NCI-H510A (cell line): ENCODE measurements around the gene TRMT61B.

Experiments
- DNase-seq: peaks from one replicate; lab custom pipeline; 2025; lab: John Stamatoyannopoulos, UW

The TRMT61B gene

GRCh38 chr2:28855977-28856376, 14.1 kb downstream of the TRMT61B start:
- no peak for DNase-seq

GRCh38 chr2:28855193-28855592, 14.9 kb downstream of the TRMT61B start:
- no peak for DNase-seq

GRCh38 chr2:28842042-28842441, 28.1 kb downstream of the TRMT61B start:
- DNase-seq: no peak

- no peak for DNase-seq
These were observed 31.1 kb downstream of the TRMT61B start for GRCh38 chr2:28838971-28839370.

- DNase-seq: no peak
These were observed 34.3 kb downstream of the TRMT61B start for GRCh38 chr2:28835781-28836180.

- DNase-seq: no peak
These were observed 36.2 kb downstream of the TRMT61B start for GRCh38 chr2:28833740-28834470.

GRCh38 chr2:28828382-28828781, 41.7 kb downstream of the TRMT61B start:
- no peak for DNase-seq

GRCh38 chr2:28824870-28825269, 45.2 kb downstream of the TRMT61B start:
- DNase-seq: no peak

- DNase-seq: no peak
These were observed 45.9 kb downstream of the TRMT61B start for GRCh38 chr2:28824207-28824606.

- DNase-seq: no peak
These were observed 48.1 kb downstream of the TRMT61B start for GRCh38 chr2:28822036-28822435.

GRCh38 chr2:28821295-28821958, 48.7 kb downstream of the TRMT61B start:
- DNase-seq: peak; percentile 8

- DNase-seq: no peak
These were observed 52.1 kb downstream of the TRMT61B start for GRCh38 chr2:28818053-28818452.

- DNase-seq: peak; percentile 75
These were observed 59.5 kb downstream of the TRMT61B start, which contains the start of gene SPDYA for GRCh38 chr2:28810384-28811285. Gene SPDYA (plus strand): TSS chr2:28810834. CDS start chr2:28816015, 5,181 bp downstream.

- no peak for DNase-seq
These were observed 60.2 kb downstream of the TRMT61B start for GRCh38 chr2:28809927-28810326.

- DNase-seq: no peak
These were observed 67.1 kb downstream of the TRMT61B start for GRCh38 chr2:28802975-28803429.

GRCh38 chr2:28801726-28802125, 68.4 kb downstream of the TRMT61B start:
- no peak for DNase-seq
